EL (cell line): ENCODE measurements around the gene RTL5.
A peak's percentile ranks its signal among the peaks of the same experiment; 100 is the strongest.

Experiments used
- DNase-seq: peaks from one replicate; pipeline ENCODE4 v3.0.0-alpha.2; 2016

The RTL5 gene

GRCh38 chrX:72129661-72130060 lies 2.1 kb downstream of the RTL5 start:
- no peak for DNase-seq

GRCh38 chrX:72128881-72129280 lies 2.8 kb downstream of the RTL5 start:
- peak; percentile 20 for DNase-seq

- no peak for DNase-seq
Measured at GRCh38 chrX:72128183-72128834, 3.4 kb downstream of the RTL5 start.

GRCh38 chrX:72127332-72127731 lies 4.4 kb downstream of the RTL5 start:
- DNase-seq = no peak

GRCh38 chrX:72126539-72127140 lies 5.1 kb downstream of the RTL5 start:
- peak; percentile 77 for DNase-seq

GRCh38 chrX:72126048-72126415 lies 5.7 kb downstream of the RTL5 start:
- no peak for DNase-seq

GRCh38 chrX:72125331-72126047 lies 6.2 kb downstream of the RTL5 start:
- no peak for DNase-seq

- no peak for DNase-seq
Measured at GRCh38 chrX:72124540-72125201, 7.0 kb downstream of the RTL5 start.

- no peak for DNase-seq
Measured at GRCh38 chrX:72123471-72124185, 8.1 kb downstream of the RTL5 start.

GRCh38 chrX:72122621-72123337 lies 8.9 kb downstream of the RTL5 start:
- DNase-seq = no peak

GRCh38 chrX:72121383-72121782 lies 10.3 kb downstream of the RTL5 start:
- peak; percentile 50 for DNase-seq

- no peak for DNase-seq
Measured at GRCh38 chrX:72120837-72121236, 10.9 kb downstream of the RTL5 start.

GRCh38 chrX:72117636-72118210 lies 14.0 kb downstream of the RTL5 start:
- DNase-seq = no peak

GRCh38 chrX:72115380-72115779 lies 16.3 kb downstream of the RTL5 start:
- no peak for DNase-seq

GRCh38 chrX:72114807-72115206 lies 16.9 kb downstream of the RTL5 start:
- no peak for DNase-seq

- DNase-seq = no peak
Measured at GRCh38 chrX:72114306-72114705, 17.4 kb downstream of the RTL5 start.

- DNase-seq = no peak
Measured at GRCh38 chrX:72113461-72113860, 18.3 kb downstream of the RTL5 start.

GRCh38 chrX:72110876-72111708 lies 20.6 kb downstream of the RTL5 start:
- no peak for DNase-seq

GRCh38 chrX:72110051-72110875 lies 21.5 kb downstream of the RTL5 start:
- no peak for DNase-seq

- DNase-seq = no peak
Measured at GRCh38 chrX:72108666-72109065, 23.0 kb downstream of the RTL5 start.
